Measurements from ENCODE around the gene ITGAD.

- TF ChIP-seq EZH2 (IDR thresholded peaks at IDR 0.05; ENCODE audit: low read length, unreplicated experiment) = no peak
- TF ChIP-seq, protein P1, sequence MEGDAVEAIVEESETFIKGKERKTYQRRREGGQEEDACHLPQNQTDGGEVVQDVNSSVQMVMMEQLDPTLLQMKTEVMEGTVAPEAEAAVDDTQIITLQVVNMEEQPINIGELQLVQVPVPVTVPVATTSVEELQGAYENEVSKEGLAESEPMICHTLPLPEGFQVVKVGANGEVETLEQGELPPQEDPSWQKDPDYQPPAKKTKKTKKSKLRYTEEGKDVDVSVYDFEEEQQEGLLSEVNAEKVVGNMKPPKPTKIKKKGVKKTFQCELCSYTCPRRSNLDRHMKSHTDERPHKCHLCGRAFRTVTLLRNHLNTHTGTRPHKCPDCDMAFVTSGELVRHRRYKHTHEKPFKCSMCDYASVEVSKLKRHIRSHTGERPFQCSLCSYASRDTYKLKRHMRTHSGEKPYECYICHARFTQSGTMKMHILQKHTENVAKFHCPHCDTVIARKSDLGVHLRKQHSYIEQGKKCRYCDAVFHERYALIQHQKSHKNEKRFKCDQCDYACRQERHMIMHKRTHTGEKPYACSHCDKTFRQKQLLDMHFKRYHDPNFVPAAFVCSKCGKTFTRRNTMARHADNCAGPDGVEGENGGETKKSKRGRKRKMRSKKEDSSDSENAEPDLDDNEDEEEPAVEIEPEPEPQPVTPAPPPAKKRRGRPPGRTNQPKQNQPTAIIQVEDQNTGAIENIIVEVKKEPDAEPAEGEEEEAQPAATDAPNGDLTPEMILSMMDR (conservative IDR thresholded peaks at IDR 0.05; ENCODE audit: low read depth, low read length) = no peak
Measured at GRCh38 chr16:31473264-31473984, 80.3 kb downstream of the ITGAD start.

Measured in PC-3 (cell line).